GM19328 (cell line): ENCODE data around the gene SHROOM2.

ENCODE experiments used
- ATAC-seq: cut with Tn5 transposase; IDR thresholded peaks from one replicate; pipeline ENCODE4 v1.9.1; 2021; ENCODE audit warnings: mild to moderate bottlenecking, moderate library complexity; ENCODE audit not compliant: unreplicated experiment

SHROOM2 gene

GRCh38 chrX:9862953-9863352 is 76.7 kb downstream of the SHROOM2 start:
- no peak for ATAC-seq

- no peak for ATAC-seq
Measured at GRCh38 chrX:9864011-9864410, 77.8 kb downstream of the SHROOM2 start.

- no peak for ATAC-seq
Measured at GRCh38 chrX:9865804-9866472, 79.7 kb downstream of the SHROOM2 start.

GRCh38 chrX:9866633-9867032 is 80.4 kb downstream of the SHROOM2 start:
- no peak for ATAC-seq

GRCh38 chrX:9867226-9867625 is 81.0 kb downstream of the SHROOM2 start:
- ATAC-seq = no peak

GRCh38 chrX:9867753-9868152 is 81.5 kb downstream of the SHROOM2 start:
- ATAC-seq = no peak

- no peak for ATAC-seq
Measured at GRCh38 chrX:9871701-9872268, 85.6 kb downstream of the SHROOM2 start.

GRCh38 chrX:9873360-9873759 is 87.1 kb downstream of the SHROOM2 start:
- no peak for ATAC-seq

GRCh38 chrX:9873952-9874351 is 87.7 kb downstream of the SHROOM2 start:
- no peak for ATAC-seq

GRCh38 chrX:9874483-9874882 is 88.3 kb downstream of the SHROOM2 start:
- ATAC-seq = no peak

- ATAC-seq = no peak
Measured at GRCh38 chrX:9875801-9876200, 89.6 kb downstream of the SHROOM2 start.

GRCh38 chrX:9876201-9876600 is 90.0 kb downstream of the SHROOM2 start:
- no peak for ATAC-seq

GRCh38 chrX:9878146-9878820 is 92.1 kb downstream of the SHROOM2 start:
- ATAC-seq = no peak

GRCh38 chrX:9880237-9880636 is 94.0 kb downstream of the SHROOM2 start:
- no peak for ATAC-seq

GRCh38 chrX:9880870-9881269 is 94.6 kb downstream of the SHROOM2 start:
- ATAC-seq = no peak

GRCh38 chrX:9882669-9883446 is 96.6 kb downstream of the SHROOM2 start:
- no peak for ATAC-seq

- no peak for ATAC-seq
Measured at GRCh38 chrX:9884031-9884779, 98.0 kb downstream of the SHROOM2 start.

GRCh38 chrX:9885150-9885549 is 98.9 kb downstream of the SHROOM2 start:
- ATAC-seq = peak; percentile 92

GRCh38 chrX:9887659-9888297 is 101.5 kb downstream of the SHROOM2 start:
- ATAC-seq = no peak

GRCh38 chrX:9888953-9889470 is 102.8 kb downstream of the SHROOM2 start:
- no peak for ATAC-seq
